ENCODE data around the gene RPL10A.
"Not testable (repeated sequence)": the region's sequence is repeated elsewhere in the genome, so short reads cannot be mapped to it uniquely, and the experiment has no call there.

The RPL10A gene

GRCh38 chr6:35508542-35508941, 40.3 kb downstream of the RPL10A start:
- no peak overlapping the region for H3K4me3 ChIP-seq (ENCODE audit: low read depth, low read length)
- H3K27me3 ChIP-seq (ENCODE audit: control insufficient read depth, insufficient read depth, low read length), result peaks cover 6% of the 10 kb centered on the region

GRCh38 chr6:35510916-35511561, 42.8 kb downstream of the RPL10A start:
- peak overlapping the region; percentile 46 for H3K4me3 ChIP-seq (ENCODE audit: low read depth, low read length)

More at GRCh38 chr6:35508542-35508941, 40.3 kb downstream of the RPL10A start:
- Histone ChIP-seq H3K4me1 (ENCODE audit: control insufficient read depth, insufficient read depth, low read length) (peaks cover 19% of the 10 kb centered on the region), H3K36me3 (ENCODE audit: control insufficient read depth, insufficient read depth, low read length) (no peaks in the 10 kb centered on the region), H3K9ac (ENCODE audit: low read depth, low read length) (no peak overlapping the region), H3K9me3 (ENCODE audit: control insufficient read depth, insufficient read depth, low read length) (no peaks in the 10 kb centered on the region)

GRCh38 chr6:35511562-35511941, 43.4 kb downstream of the RPL10A start:
- peak overlapping the region; percentile 79 for H3K9ac ChIP-seq (ENCODE audit: low read depth, low read length)

More at GRCh38 chr6:35510916-35511561, 42.8 kb downstream of the RPL10A start:
- H3K27me3 ChIP-seq (ENCODE audit: control insufficient read depth, insufficient read depth, low read length), result peaks cover 6% of the 10 kb centered on the region
- no peak overlapping the region for H3K9ac ChIP-seq (ENCODE audit: low read depth, low read length)
- H3K4me1 ChIP-seq (ENCODE audit: control insufficient read depth, insufficient read depth, low read length), result peaks cover 19% of the 10 kb centered on the region
- no peaks in the 10 kb centered on the region for H3K36me3 ChIP-seq (ENCODE audit: control insufficient read depth, insufficient read depth, low read length)
- no peaks in the 10 kb centered on the region for H3K9me3 ChIP-seq (ENCODE audit: control insufficient read depth, insufficient read depth, low read length)

GRCh38 chr6:35512006-35512405, 43.8 kb downstream of the RPL10A start:
- H3K4me1 ChIP-seq (ENCODE audit: control insufficient read depth, insufficient read depth, low read length), result peaks cover 17% of the 10 kb centered on the region
- no peaks in the 10 kb centered on the region for H3K9me3 ChIP-seq (ENCODE audit: control insufficient read depth, insufficient read depth, low read length)
- H3K36me3 ChIP-seq (ENCODE audit: control insufficient read depth, insufficient read depth, low read length), result no peaks in the 10 kb centered on the region
- no peak overlapping the region for H3K9ac ChIP-seq (ENCODE audit: low read depth, low read length)
- peak overlapping the region; percentile 45 for H3K4me3 ChIP-seq (ENCODE audit: low read depth, low read length)
- peaks cover 4% of the 10 kb centered on the region for H3K27me3 ChIP-seq (ENCODE audit: control insufficient read depth, insufficient read depth, low read length)

More at GRCh38 chr6:35511562-35511941, 43.4 kb downstream of the RPL10A start:
- no peaks in the 10 kb centered on the region for H3K36me3 ChIP-seq (ENCODE audit: control insufficient read depth, insufficient read depth, low read length)
- H3K4me1 ChIP-seq (ENCODE audit: control insufficient read depth, insufficient read depth, low read length), result peaks cover 19% of the 10 kb centered on the region
- peak overlapping the region; percentile 46 for H3K4me3 ChIP-seq (ENCODE audit: low read depth, low read length)
- peaks cover 4% of the 10 kb centered on the region for H3K27me3 ChIP-seq (ENCODE audit: control insufficient read depth, insufficient read depth, low read length)
- H3K9me3 ChIP-seq (ENCODE audit: control insufficient read depth, insufficient read depth, low read length), result no peaks in the 10 kb centered on the region

- Histone ChIP-seq H3K4me3 (ENCODE audit: low read depth, low read length) (peak within 1 kb of the TSS; percentile 46), H3K9ac (ENCODE audit: low read depth, low read length) (peak within 1 kb of the TSS; percentile 79), H3K36me3 (ENCODE audit: control insufficient read depth, insufficient read depth, low read length) (no peaks in the 10 kb centered on the region), H3K27me3 (ENCODE audit: control insufficient read depth, insufficient read depth, low read length) (peaks cover 4% of the 10 kb centered on the region), H3K9me3 (ENCODE audit: control insufficient read depth, insufficient read depth, low read length) (no peaks in the 10 kb centered on the region), H3K4me1 (ENCODE audit: control insufficient read depth, insufficient read depth, low read length) (peaks cover 11% of the 10 kb centered on the region)
Measured at GRCh38 chr6:35512740-35513139, 44.5 kb downstream of the RPL10A start, which contains the start of gene TULP1. TULP1 (minus strand) TSS chr6:35512896; CDS start chr6:35512858, 38 bp downstream.

- H3K4me1 ChIP-seq (ENCODE audit: control insufficient read depth, insufficient read depth, low read length), result peaks cover 10% of the 10 kb centered on the region
- no peaks in the 10 kb centered on the region for H3K36me3 ChIP-seq (ENCODE audit: control insufficient read depth, insufficient read depth, low read length)
- H3K4me3 ChIP-seq (ENCODE audit: low read depth, low read length), result no peak overlapping the region
- H3K27me3 ChIP-seq (ENCODE audit: control insufficient read depth, insufficient read depth, low read length), result peaks cover 4% of the 10 kb centered on the region
- H3K9me3 ChIP-seq (ENCODE audit: control insufficient read depth, insufficient read depth, low read length), result no peaks in the 10 kb centered on the region
- H3K9ac ChIP-seq (ENCODE audit: low read depth, low read length), result no peak overlapping the region
Measured at GRCh38 chr6:35514587-35514986, 46.4 kb downstream of the RPL10A start.

- H3K9ac ChIP-seq (ENCODE audit: low read depth, low read length); H3K36me3 ChIP-seq (ENCODE audit: control insufficient read depth, insufficient read depth, low read length); H3K27me3 ChIP-seq (ENCODE audit: control insufficient read depth, insufficient read depth, low read length): not testable (repeated sequence)
Measured at GRCh38 chr6:35515939-35516338, 47.7 kb downstream of the RPL10A start.

GRCh38 chr6:35516712-35517111, 48.5 kb downstream of the RPL10A start:
- Histone ChIP-seq H3K4me1 (ENCODE audit: control insufficient read depth, insufficient read depth, low read length) (peaks cover 7% of the 10 kb centered on the region), H3K36me3 (ENCODE audit: control insufficient read depth, insufficient read depth, low read length) (no peaks in the 10 kb centered on the region), H3K27me3 (ENCODE audit: control insufficient read depth, insufficient read depth, low read length) (no peaks in the 10 kb centered on the region), H3K9me3 (ENCODE audit: control insufficient read depth, insufficient read depth, low read length) (no peaks in the 10 kb centered on the region), H3K4me3 (ENCODE audit: low read depth, low read length) (no peak overlapping the region), H3K9ac (ENCODE audit: low read depth, low read length) (no peak overlapping the region)

More at GRCh38 chr6:35515939-35516338, 47.7 kb downstream of the RPL10A start:
- H3K4me3 ChIP-seq (ENCODE audit: low read depth, low read length); H3K9me3 ChIP-seq (ENCODE audit: control insufficient read depth, insufficient read depth, low read length): not testable (repeated sequence)
- peaks cover 11% of the 10 kb centered on the region for H3K4me1 ChIP-seq (ENCODE audit: control insufficient read depth, insufficient read depth, low read length)

GRCh38 chr6:35517978-35518377, 49.8 kb downstream of the RPL10A start:
- H3K9ac ChIP-seq (ENCODE audit: low read depth, low read length); H3K4me3 ChIP-seq (ENCODE audit: low read depth, low read length); H3K27me3 ChIP-seq (ENCODE audit: control insufficient read depth, insufficient read depth, low read length); H3K9me3 ChIP-seq (ENCODE audit: control insufficient read depth, insufficient read depth, low read length); H3K36me3 ChIP-seq (ENCODE audit: control insufficient read depth, insufficient read depth, low read length): not testable (repeated sequence)
- H3K4me1 ChIP-seq (ENCODE audit: control insufficient read depth, insufficient read depth, low read length), result peaks cover 11% of the 10 kb centered on the region

GRCh38 chr6:35518566-35519312, 50.5 kb downstream of the RPL10A start:
- Histone ChIP-seq H3K36me3 (ENCODE audit: control insufficient read depth, insufficient read depth, low read length) (no peaks in the 10 kb centered on the region), H3K9ac (ENCODE audit: low read depth, low read length) (no peak overlapping the region), H3K4me3 (ENCODE audit: low read depth, low read length) (no peak overlapping the region), H3K27me3 (ENCODE audit: control insufficient read depth, insufficient read depth, low read length) (no peaks in the 10 kb centered on the region), H3K4me1 (ENCODE audit: control insufficient read depth, insufficient read depth, low read length) (peaks cover 11% of the 10 kb centered on the region), H3K9me3 (ENCODE audit: control insufficient read depth, insufficient read depth, low read length) (no peaks in the 10 kb centered on the region)

GRCh38 chr6:35519313-35520015, 51.3 kb downstream of the RPL10A start:
- Histone ChIP-seq H3K9ac (ENCODE audit: low read depth, low read length) (no peak overlapping the region), H3K4me1 (ENCODE audit: control insufficient read depth, insufficient read depth, low read length) (peaks cover 11% of the 10 kb centered on the region), H3K36me3 (ENCODE audit: control insufficient read depth, insufficient read depth, low read length) (no peaks in the 10 kb centered on the region), H3K4me3 (ENCODE audit: low read depth, low read length) (no peak overlapping the region), H3K9me3 (ENCODE audit: control insufficient read depth, insufficient read depth, low read length) (no peaks in the 10 kb centered on the region), H3K27me3 (ENCODE audit: control insufficient read depth, insufficient read depth, low read length) (no peaks in the 10 kb centered on the region)
